Fibroblast of lung (primary cell): ENCODE results near the gene GNGT1. TPM values are rescaled to one million over a fixed set of nuclear protein-coding genes. Genes with fewer than 3 reads are reported as not detected.

Experiments
- DNase-seq, 2 donors: peaks; one replicate each; pipeline versions ENCODE4 v3.0.0 to v3.0.0-alpha.2; 2010; ENCODE audit warnings: low read depth in 2 of 2
- H2AFZ ChIP-seq: 2 replicates; pipeline ENCODE4 v1.5.1; 2012; ENCODE audit warnings: low read length, control low read depth, inconsistent platforms
- H3K27ac ChIP-seq: 2 replicates; pipeline ENCODE4 v1.5.1; 2011; ENCODE audit warnings: low read length, control low read depth; ENCODE audit not compliant: insufficient read depth
- H3K27me3 ChIP-seq: 2 replicates; pipeline ENCODE4 v1.5.1; 2011; ENCODE audit warnings: mild to moderate bottlenecking, low read length; ENCODE audit not compliant: control insufficient read depth, insufficient read depth
- H3K36me3 ChIP-seq: 2 replicates; pipeline ENCODE4 v1.5.1; 2011; ENCODE audit warnings: low read length; ENCODE audit not compliant: control insufficient read depth, insufficient read depth
- H3K4me1 ChIP-seq: 2 replicates; pipeline ENCODE4 v1.5.1; 2011; ENCODE audit warnings: low read length; ENCODE audit not compliant: control insufficient read depth, insufficient read depth; ENCODE audit errors: extremely low read depth
- H3K4me2 ChIP-seq: 2 replicates; pipeline ENCODE4 v1.5.1; 2011; ENCODE audit warnings: low read length, control low read depth; ENCODE audit not compliant: insufficient read depth; ENCODE audit errors: extremely low read depth
- H3K4me3 ChIP-seq, 4 experiments: fragments of 200-600 bp in 1 of 4; sonication (generic) in 1 of 4; replicated peaks in 1 of 4; 2 replicates each; pipeline ENCODE4 v1.5.1; 2011 to 2016; ENCODE audit warnings: low read length in 4 of 4, low read depth in 3 of 4, mild to moderate bottlenecking in 3 of 4, control low read depth in 2 of 4, inconsistent platforms in 1 of 4, mixed read lengths in 1 of 4; ENCODE audit not compliant: insufficient read depth in 1 of 4; ENCODE audit errors: control extremely low read depth in 1 of 4
- H3K79me2 ChIP-seq: 2 replicates; pipeline ENCODE4 v1.5.1; 2012; ENCODE audit warnings: mild to moderate bottlenecking, low read length, inconsistent platforms; ENCODE audit not compliant: control insufficient read depth, insufficient read depth
- H3K9ac ChIP-seq: 2 replicates; pipeline ENCODE4 v1.5.1; 2011; ENCODE audit warnings: mild to moderate bottlenecking, low read length, control low read depth; ENCODE audit not compliant: insufficient read depth
- H3K9me3 ChIP-seq: 2 replicates; pipeline ENCODE4 v1.5.1; 2012; ENCODE audit warnings: low read depth, low read length; ENCODE audit not compliant: control insufficient read depth, insufficient read depth
- H4K20me1 ChIP-seq: 2 replicates; pipeline ENCODE4 v1.5.1; 2011; ENCODE audit warnings: low read length; ENCODE audit not compliant: control insufficient read depth, insufficient read depth; ENCODE audit errors: extremely low read depth
- EZH2 ChIP-seq: IDR thresholded peaks from 2 replicates; pipeline ENCODE4 v1.5.1; 2012; ENCODE audit warnings: low read length, control low read depth, mild to moderate bottlenecking; ENCODE audit errors: missing control alignments
- polyA plus RNA-seq, 2 donors: library from polyadenylated mRNA; depleted of rRNA in 1 of 2; stranded (reverse) in 1 of 2; unstranded in 1 of 2; fragments of >200 nt; gene quantifications; 2 replicates each; pipeline ENCODE4 v1.2.1, GENCODE V29; 2011 to 2012; ENCODE audit warnings: missing spikeins in 1 of 2
- total RNA-seq: library from RNA; depleted of rRNA; stranded (reverse); fragments of >200 nt; gene quantifications from 2 replicates; pipeline ENCODE4 v1.2.1, GENCODE V29; 2014
- TF ChIP-seq, protein P1 (sequence below), 2 donors: IDR thresholded peaks in 1 of 2; conservative IDR thresholded peaks in 1 of 2; 1 replicate in 1 of 2; 2 replicates in 1 of 2; pipeline ENCODE4 v1.5.1; 2011 to 2012; ENCODE audit warnings: low read length in 2 of 2, control low read depth in 1 of 2, inconsistent platforms in 1 of 2, low read depth in 1 of 2, mild to moderate bottlenecking in 1 of 2

Gene GNGT1
- total and polyA plus RNA-seq, 2 donors (not counting 1 experiment from before 2014, with no cell fraction given), result not detected

DNA sequence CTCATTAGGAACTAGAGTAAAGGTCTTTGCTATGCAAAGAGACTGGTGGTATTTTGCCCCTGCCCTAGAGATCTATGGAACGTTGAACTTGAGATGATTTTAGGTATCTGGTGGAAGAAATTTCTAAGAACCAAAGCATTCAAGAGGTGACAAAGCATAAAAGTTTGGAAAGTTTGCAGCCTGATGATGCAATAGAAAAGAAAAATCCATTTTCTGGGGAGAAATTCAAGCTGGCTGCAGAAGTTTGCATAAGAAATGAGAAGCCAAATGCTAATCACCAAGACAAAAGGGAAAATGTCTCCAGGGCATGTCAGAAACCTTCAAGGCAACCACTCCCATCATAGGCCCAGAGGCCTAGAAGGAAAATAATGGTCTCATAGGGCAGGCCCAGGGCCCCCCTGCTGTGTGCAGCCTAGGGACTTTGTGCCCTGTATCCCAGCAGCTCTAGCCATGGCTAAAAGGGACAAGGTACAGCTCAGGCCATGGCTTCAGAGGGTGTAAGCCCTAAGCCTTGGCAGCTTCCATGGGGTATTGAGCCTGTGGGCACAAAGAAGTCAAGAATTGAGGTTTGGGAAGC is 32.3 kb upstream of the GNGT1 start:
- no peaks in the 10 kb centered on the region for H3K27me3 ChIP-seq
- H3K9me3 ChIP-seq, result no peaks in the 10 kb centered on the region
- H2AFZ ChIP-seq, result no peak overlapping the region
- H3K4me3 ChIP-seq, result no peak overlapping the region
- no peak overlapping the region for H3K4me2 ChIP-seq
- no peaks in the 10 kb centered on the region for H3K36me3 ChIP-seq
- H4K20me1 ChIP-seq, result no peaks in the 10 kb centered on the region
- no peaks in the 10 kb centered on the region for H3K4me1 ChIP-seq
- no peak overlapping the region for H3K27ac ChIP-seq
- H3K9ac ChIP-seq, result no peak overlapping the region
- H3K79me2 ChIP-seq, result no peaks in the 10 kb centered on the region
- no peak for DNase-seq
- no peak for TF ChIP-seq EZH2
- TF ChIP-seq, protein P1, sequence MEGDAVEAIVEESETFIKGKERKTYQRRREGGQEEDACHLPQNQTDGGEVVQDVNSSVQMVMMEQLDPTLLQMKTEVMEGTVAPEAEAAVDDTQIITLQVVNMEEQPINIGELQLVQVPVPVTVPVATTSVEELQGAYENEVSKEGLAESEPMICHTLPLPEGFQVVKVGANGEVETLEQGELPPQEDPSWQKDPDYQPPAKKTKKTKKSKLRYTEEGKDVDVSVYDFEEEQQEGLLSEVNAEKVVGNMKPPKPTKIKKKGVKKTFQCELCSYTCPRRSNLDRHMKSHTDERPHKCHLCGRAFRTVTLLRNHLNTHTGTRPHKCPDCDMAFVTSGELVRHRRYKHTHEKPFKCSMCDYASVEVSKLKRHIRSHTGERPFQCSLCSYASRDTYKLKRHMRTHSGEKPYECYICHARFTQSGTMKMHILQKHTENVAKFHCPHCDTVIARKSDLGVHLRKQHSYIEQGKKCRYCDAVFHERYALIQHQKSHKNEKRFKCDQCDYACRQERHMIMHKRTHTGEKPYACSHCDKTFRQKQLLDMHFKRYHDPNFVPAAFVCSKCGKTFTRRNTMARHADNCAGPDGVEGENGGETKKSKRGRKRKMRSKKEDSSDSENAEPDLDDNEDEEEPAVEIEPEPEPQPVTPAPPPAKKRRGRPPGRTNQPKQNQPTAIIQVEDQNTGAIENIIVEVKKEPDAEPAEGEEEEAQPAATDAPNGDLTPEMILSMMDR (conservative IDR thresholded peaks at IDR 0.05 in 1 of 2, IDR thresholded peaks at IDR 0.05 in 1 of 2; ENCODE audit: low read depth in 1 of 2, low read length in 2 of 2), result no peak

DNA sequence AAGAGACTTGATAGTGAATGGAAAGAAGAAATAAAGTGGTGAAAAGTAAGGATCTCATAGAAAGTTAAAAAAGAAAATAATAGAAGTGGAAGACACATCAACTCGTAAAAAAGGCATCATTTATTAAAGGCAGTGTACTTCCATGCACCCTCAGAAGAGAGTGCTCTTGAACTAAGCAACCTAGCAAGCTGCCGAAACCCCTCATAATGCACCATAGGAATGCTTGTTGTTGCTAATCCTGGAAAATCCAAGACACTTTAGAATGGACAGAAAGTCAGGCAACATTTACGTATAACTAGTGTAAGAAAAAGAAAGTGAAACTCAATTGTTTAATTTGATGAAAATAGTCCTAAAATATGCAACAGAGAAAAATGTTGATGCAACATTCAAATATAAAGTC is 28.6 kb upstream of the GNGT1 start:
- H3K4me2 ChIP-seq, result peak overlapping the region; percentile 13
- H3K27me3 ChIP-seq, result no peaks in the 10 kb centered on the region
- H3K4me3 ChIP-seq, result peak overlapping the region in 1 of 4 experiments; percentile 19
- DNase-seq, result peak in 1 of 2 donors; percentile 38
- H3K9ac ChIP-seq, result no peak overlapping the region
- H3K36me3 ChIP-seq, result no peaks in the 10 kb centered on the region
- H3K9me3 ChIP-seq, result no peaks in the 10 kb centered on the region
- no peak for TF ChIP-seq EZH2
- TF ChIP-seq, protein P1 (conservative IDR thresholded peaks at IDR 0.05 in 1 of 2, IDR thresholded peaks at IDR 0.05 in 1 of 2; ENCODE audit: low read depth in 1 of 2, low read length in 2 of 2), result no peak
- no peaks in the 10 kb centered on the region for H3K4me1 ChIP-seq
- no peak overlapping the region for H3K27ac ChIP-seq
- H2AFZ ChIP-seq, result peak overlapping the region; percentile 80
- H4K20me1 ChIP-seq, result no peaks in the 10 kb centered on the region
- H3K79me2 ChIP-seq, result no peaks in the 10 kb centered on the region

DNA sequence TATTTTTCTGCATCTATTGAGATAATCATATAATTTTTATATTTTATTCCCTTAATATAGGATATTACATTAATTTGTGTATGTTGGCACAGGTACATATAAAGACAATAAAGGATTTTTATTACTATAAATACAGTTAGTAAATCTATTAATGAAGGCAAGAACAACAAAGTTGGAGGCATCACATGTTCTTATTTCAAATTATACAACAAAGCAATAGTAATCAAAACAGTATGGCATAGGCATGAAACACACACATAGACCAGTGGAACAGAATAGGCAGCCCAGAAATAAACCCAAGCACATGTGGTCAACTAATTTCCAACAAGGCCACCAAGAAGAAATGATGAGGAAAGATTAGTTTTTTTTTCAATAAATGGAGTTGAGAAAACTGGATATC is 27.0 kb upstream of the GNGT1 start:
- Histone ChIP-seq H4K20me1 (no peaks in the 10 kb centered on the region), H3K4me3 (no peak overlapping the region), H2AFZ (no peak overlapping the region), H3K9ac (no peak overlapping the region), H3K27me3 (no peaks in the 10 kb centered on the region), H3K9me3 (no peaks in the 10 kb centered on the region), H3K27ac (no peak overlapping the region), H3K4me1 (no peaks in the 10 kb centered on the region), H3K79me2 (no peaks in the 10 kb centered on the region), H3K4me2 (no peak overlapping the region), H3K36me3 (no peaks in the 10 kb centered on the region)
- DNase-seq, result no peak
- TF ChIP-seq, protein P1 (conservative IDR thresholded peaks at IDR 0.05 in 1 of 2, IDR thresholded peaks at IDR 0.05 in 1 of 2; ENCODE audit: low read depth in 1 of 2, low read length in 2 of 2), result no peak
- TF ChIP-seq EZH2, result no peak
